Activated CD4-positive, alpha-beta T cell treated with anti-CD3 and anti-CD28 coated beads, Interleukin-2, amount 50 U/mL, for 1 hour (primary cell): ENCODE measurements around the gene CT45A9.
"Not testable (repeated sequence)": the region's sequence is repeated elsewhere in the genome, so short reads cannot be mapped to it uniquely, and the experiment has no call there.

Experiments
- DNase-seq: peaks from one replicate; pipeline ENCODE4 v3.0.0-alpha.2; 2020

Gene CT45A9

DNA sequence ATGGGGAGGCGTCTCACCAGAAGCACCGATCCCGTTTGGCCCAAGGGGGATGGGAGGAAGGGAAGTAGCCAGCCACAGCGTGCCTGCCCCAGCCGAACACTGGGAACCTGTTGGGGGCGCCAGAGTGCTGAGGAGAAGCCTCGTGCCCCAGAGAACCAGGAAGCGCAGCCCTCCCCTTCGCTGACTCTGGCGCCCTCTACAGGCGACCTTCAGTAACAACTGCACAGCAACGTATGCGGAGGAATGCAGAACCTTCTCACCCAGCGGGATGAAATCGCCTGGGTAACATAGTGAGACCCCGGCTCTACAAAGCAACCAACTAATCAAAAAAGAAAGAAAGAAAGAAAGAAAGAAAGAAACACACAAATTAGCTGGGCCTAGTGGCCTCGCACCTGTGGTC, at the start of gene CT45A9:
TSS of gene CT45A9 (minus strand) at position 101 of the 400 bp plus-strand sequence. CDS start 3,751 bp downstream, outside the sequence.
- not testable (repeated sequence) for DNase-seq

GRCh38 chrX:135920516-135920915, 48.9 kb upstream of the CT45A9 start:
- DNase-seq: not testable (repeated sequence)

DNA sequence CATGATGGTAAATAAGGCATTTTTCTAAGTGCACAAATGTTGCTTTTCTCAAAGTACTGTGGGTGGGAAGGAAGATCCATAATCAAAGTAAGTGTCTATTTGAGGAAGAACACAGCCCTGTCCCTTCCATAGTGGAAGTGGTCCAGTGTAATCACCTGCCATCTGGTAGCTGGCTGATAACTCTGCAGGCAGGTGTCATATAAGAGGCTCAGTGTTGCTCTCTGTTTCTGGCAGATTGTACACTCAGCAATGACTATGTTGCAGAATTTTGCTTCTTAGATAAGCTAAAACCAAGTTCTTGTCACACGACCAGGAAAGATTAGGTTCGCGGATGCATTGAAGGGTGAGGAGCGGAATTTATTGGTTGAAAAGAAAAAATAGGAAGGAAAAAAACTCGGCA, 42.8 kb upstream of the CT45A9 start:
- DNase-seq: no peak

DNA sequence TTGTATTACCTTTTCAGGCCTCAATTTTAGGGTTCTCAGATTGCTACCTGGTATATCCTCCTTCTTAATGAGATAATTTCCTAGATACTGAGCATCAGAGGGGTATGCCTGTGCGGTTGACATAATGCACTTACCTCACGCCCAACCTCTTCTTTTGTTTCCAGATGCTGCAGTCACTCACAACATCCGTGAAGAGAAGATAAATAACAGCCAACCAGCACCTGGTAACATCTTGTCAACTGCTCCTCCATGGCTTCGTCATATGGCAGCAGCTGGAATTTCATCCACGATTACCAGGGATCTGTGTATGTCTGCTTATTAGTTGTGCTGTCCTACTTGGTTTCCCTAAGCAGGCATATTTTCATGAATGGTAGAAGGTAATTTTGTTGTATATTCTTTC, 38.6 kb upstream of the CT45A9 start:
- no peak for DNase-seq

- no peak for DNase-seq
These were observed 21.7 kb upstream of the CT45A9 start, which contains the start of the genes CT45A10 and SAGE1 for GRCh38 chrX:135893294-135893817. TSS of gene CT45A10 (minus strand) at chrX:135893444. CDS start at chrX:135885344, 8,100 bp downstream. TSS of gene SAGE1 (plus strand) at chrX:135893716. CDS start at chrX:135896243, 2,527 bp downstream.

GRCh38 chrX:135892781-135893180, 21.2 kb upstream of the CT45A9 start:
- no peak for DNase-seq

GRCh38 chrX:135890087-135890585, 18.5 kb upstream of the CT45A9 start:
- DNase-seq: no peak

DNA sequence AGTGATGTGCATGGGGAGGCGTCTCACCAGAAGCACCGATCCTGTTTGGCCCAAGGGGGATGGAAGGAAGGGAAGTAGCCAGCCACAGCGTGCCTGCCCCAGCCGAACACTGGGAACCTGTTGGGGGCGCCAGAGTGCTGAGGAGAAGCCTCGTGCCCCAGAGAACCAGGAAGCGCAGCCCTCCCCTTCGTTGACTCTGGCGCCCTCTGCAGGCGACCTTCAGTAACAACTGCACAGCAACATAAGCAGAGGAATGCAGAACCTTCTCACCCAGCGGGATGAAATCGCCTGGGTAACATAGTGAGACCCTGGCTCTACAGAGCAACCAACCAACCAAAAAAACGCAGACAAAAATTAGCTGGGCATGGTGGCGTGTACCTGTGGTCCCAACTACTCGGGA, 17.4 kb upstream of the CT45A9 start:
- DNase-seq: peak; percentile 2

DNA sequence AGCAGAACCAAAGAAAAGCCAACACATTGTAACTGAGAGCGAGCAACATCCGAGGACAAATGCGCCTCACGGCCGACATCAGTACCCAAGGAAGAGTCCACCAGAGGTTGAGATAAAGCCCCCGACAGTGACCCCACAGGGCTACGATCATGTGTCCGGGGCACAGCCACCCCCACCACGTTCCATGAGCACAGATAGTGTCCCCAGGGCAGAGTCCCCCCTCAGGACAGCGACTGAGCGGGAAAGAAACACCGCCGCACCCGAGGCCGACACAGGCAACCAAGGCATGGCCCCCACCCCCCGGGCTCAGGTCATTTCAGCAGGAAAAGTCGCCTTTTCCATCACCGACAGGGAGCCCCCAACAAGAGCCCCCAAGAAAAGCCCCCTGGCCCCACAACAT, 16.6 kb upstream of the CT45A9 start:
- DNase-seq: not testable (repeated sequence)

DNA sequence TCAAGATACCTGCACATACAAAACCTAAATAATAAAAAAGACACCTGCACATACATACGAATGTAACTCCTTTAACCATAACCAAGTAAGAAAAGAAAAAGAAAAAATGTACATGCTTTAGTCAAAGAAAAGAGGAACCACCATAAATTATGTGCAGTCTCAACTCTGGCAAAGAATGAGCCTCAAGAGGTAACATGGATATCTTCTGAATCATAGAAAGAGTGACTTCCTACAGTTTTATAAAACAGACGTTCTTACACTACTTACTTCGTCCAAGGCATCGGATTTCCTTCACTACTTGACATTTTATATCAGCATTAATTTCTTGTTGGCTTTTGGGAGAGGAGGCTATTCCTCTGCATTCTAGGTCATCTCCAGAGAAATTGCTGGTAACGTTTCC, 11.1 kb upstream of the CT45A9 start:
- DNase-seq: not testable (repeated sequence)

DNA sequence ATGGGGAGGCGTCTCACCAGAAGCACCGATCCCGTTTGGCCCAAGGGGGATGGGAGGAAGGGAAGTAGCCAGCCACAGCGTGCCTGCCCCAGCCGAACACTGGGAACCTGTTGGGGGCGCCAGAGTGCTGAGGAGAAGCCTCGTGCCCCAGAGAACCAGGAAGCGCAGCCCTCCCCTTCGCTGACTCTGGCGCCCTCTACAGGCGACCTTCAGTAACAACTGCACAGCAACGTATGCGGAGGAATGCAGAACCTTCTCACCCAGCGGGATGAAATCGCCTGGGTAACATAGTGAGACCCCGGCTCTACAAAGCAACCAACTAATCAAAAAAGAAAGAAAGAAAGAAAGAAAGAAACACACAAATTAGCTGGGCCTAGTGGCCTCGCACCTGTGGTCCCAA, 17.2 kb downstream of the CT45A9 start, which contains the start of gene CT45A8:
TSS of gene CT45A8 (minus strand) at position 101 of the 400 bp plus-strand sequence. CDS start 3,755 bp downstream, outside the sequence.
- DNase-seq: not testable (repeated sequence)

GRCh38 chrX:135837180-135837579, 34.4 kb downstream of the CT45A9 start, which contains the start of gene CT45A7:
TSS of gene CT45A7 (minus strand) at chrX:135837280. CDS start at chrX:135833533, 3,747 bp downstream.
- not testable (repeated sequence) for DNase-seq

- not testable (repeated sequence) for DNase-seq
These were observed 51.7 kb downstream of the CT45A9 start, which contains the start of gene CT45A2 for GRCh38 chrX:135819912-135820311. TSS of gene CT45A2 (minus strand) at chrX:135820012. CDS start at chrX:135816265, 3,747 bp downstream.
